HL-60 (cell line): Measurements from ENCODE around the gene WTIP.

Experiments
- DNase-seq, 2 experiments: peaks; one replicate each; pipeline ENCODE4 v3.0.0-alpha.2; 2010 to 2020; ENCODE audit warnings: low read depth in 1 of 2, low spot score in 1 of 2
- H3K27ac ChIP-seq: fragments of 250-450 bp; sonication (Bioruptor Pico); replicated peaks from 2 replicates; pipeline ENCODE4 v1.5.1; 2020; ENCODE audit warnings: mild to moderate bottlenecking, moderate library complexity
- H3K27me3 ChIP-seq: fragments of 250-450 bp; sonication (Bioruptor Pico); 2 replicates; pipeline ENCODE4 v1.5.1; 2021; ENCODE audit warnings: mild to moderate bottlenecking, moderate library complexity; ENCODE audit not compliant: insufficient read depth, poor library complexity, severe bottlenecking
- H3K4me3 ChIP-seq: replicated peaks from 2 replicates; pipeline ENCODE4 v1.5.1; 2011; ENCODE audit warnings: mild to moderate bottlenecking, control low read depth, low read length; ENCODE audit not compliant: insufficient read depth
- CTCF ChIP-seq: IDR thresholded peaks from one replicate; pipeline ENCODE4 v1.5.1; 2011; ENCODE audit warnings: low read length, control low read depth, inconsistent platforms; ENCODE audit not compliant: insufficient read depth
- GABPA ChIP-seq: IDR thresholded peaks from 2 replicates; pipeline ENCODE4 v1.6.1; 2012; ENCODE audit warnings: low read depth
- POLR2AphosphoS5 ChIP-seq: IDR thresholded peaks from 2 replicates; pipeline ENCODE4 v1.6.1; 2012; ENCODE audit warnings: low read depth
- REST ChIP-seq: IDR thresholded peaks from 2 replicates; pipeline ENCODE4 v1.6.1; 2012; ENCODE audit warnings: low read depth; ENCODE audit not compliant: insufficient replicate concordance
- SPI1 ChIP-seq: IDR thresholded peaks from 2 replicates; pipeline ENCODE4 v1.6.1; 2012; ENCODE audit warnings: low read depth, mild to moderate bottlenecking, borderline replicate concordance

Gene WTIP

GRCh38 chr19:34482380-34483250, 1.1 kb downstream of the WTIP start:
- TF ChIP-seq POLR2AphosphoS5 (no peak), SPI1 (no peak), CTCF (no peak), REST (no peak), GABPA (no peak)
- Histone ChIP-seq H3K27ac (no peak overlapping the region), H3K27me3 (peaks cover 18% of the 10 kb centered on the region), H3K4me3 (no peak overlapping the region)
- no peak for DNase-seq

GRCh38 chr19:34484328-34484727, 2.8 kb downstream of the WTIP start:
- TF ChIP-seq CTCF (no peak), GABPA (no peak), REST (no peak), SPI1 (no peak), POLR2AphosphoS5 (no peak)
- Histone ChIP-seq H3K4me3 (no peak overlapping the region), H3K27ac (no peak overlapping the region), H3K27me3 (peaks cover 18% of the 10 kb centered on the region)
- no peak for DNase-seq

- DNase-seq: no peak
- peaks cover 13% of the 10 kb centered on the region for H3K27me3 ChIP-seq
- H3K27ac ChIP-seq: no peak overlapping the region
Measured at GRCh38 chr19:34485831-34486230, 4.3 kb downstream of the WTIP start.

More at GRCh38 chr19:34485831-34486230, 4.3 kb downstream of the WTIP start:
- no peak overlapping the region for H3K4me3 ChIP-seq
- no peak for TF ChIP-seq CTCF
- TF ChIP-seq SPI1: no peak
- no peak for TF ChIP-seq POLR2AphosphoS5
- no peak for TF ChIP-seq REST
- no peak for TF ChIP-seq GABPA
